Measurements from ENCODE around the gene GIGYF2. TPM values are rescaled to one million over a fixed set of nuclear protein-coding genes. Genes with fewer than 3 reads are reported as not detected.

GIGYF2 gene
- 10 to 100 TPM; 52.5 to 55.5 TPM for total RNA-seq
- polyA plus RNA-seq (2013, experiment 1 of 2) = 31.9 TPM
- 35.3 TPM for polyA plus RNA-seq (2013, experiment 2 of 2)
- 76.5 to 204 (median 138) reads per million in 172 experiments for total RNA-seq

DNA sequence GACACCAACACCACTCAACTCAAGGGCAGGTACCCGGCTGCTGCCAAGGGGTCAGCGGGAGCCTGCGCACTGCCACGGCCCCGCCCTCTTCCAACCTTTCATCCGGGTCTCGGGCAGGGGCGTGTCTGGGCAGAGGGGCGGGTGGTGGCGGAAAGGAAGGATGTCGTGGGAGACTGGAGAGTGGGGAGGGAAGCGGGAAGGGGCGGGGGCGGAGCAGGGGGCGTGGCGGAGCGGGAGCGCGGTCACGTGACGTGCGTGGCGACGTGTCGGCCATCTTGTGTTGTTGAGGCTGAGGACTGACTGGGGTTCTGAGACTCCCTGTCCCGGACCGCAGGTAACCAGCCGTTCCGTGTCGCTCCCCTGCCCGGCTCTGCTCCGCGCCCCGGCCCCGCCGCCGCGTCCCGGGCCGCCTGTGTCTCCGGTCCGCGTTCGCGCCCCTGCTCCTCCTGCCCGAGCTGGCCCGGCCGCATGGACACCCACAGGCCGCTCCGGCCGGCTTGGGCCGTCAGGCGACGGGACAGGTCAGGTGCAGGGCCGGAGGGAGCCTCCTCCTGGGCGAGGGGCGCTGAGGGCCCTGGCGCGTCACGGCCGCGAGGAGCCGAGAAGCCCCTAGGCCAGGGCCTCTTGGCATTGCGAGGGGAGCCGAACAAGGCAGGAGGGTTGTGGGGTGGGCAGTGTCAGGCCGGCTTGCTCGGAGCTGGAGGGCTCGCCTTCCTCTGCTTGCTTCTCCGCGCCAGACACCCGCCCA, at the start of gene GIGYF2:
Gene GIGYF2, plus strand, starts transcription at position 273 of the 748 bp plus-strand sequence. CDS start 37,867 bp downstream, outside the sequence.
- Mint-ChIP-seq H3K27ac (peak within 1 kb of the TSS; percentile 91), H3K36me3 (ENCODE audit: low read depth) (peaks cover 33% of the 10 kb centered on the region), H3K4me3 (peak within 1 kb of the TSS; percentile 97), H3K27me3 (no peaks in the 10 kb centered on the region), H3K9me3 (peaks cover 2% of the 10 kb centered on the region), H3K4me1 (ENCODE audit: low read depth) (peaks cover 36% of the 10 kb centered on the region)
- POLR2A ChIA-PET = interaction anchor here (0.7 to 1.9 kb wide), 3 partner anchors 32 to 363 kb away, joined by 3 to 5 read pairs (median 3); partner anchors contain the start of gene INPP5D
- TF ChIP-seq CTCF (IDR thresholded peaks at IDR 0.05) = no peak
- intact Hi-C loops (cut with DNase I, micrococcal nuclease) = loop anchor here (5.0 to 10.0 kb wide), 5 partner anchors 90 to 1170 kb away; partner anchors contain the start of genes ATG16L1 (in 1 of the 2), HJURP (in 1 of the 2) and MSL3B (in 1 of the 2)
- Histone ChIP-seq H3K36me3 (ENCODE audit: insufficient read depth, low read length) (peaks cover 5% of the 10 kb centered on the region), H3K4me1 (ENCODE audit: insufficient read depth, low read length) (peaks cover 31% of the 10 kb centered on the region), H3K9me3 (ENCODE audit: control insufficient read depth in 1 of 2, insufficient read depth in 1 of 2, low read length in 2 of 2) (peaks cover 0 to 16% of the 10 kb centered on the region in 2 experiments), H3K27me3 (ENCODE audit: control insufficient read depth in 1 of 2, insufficient read depth in 2 of 2, low read length in 2 of 2) (no peaks in the 10 kb centered on the region), H3K4me3 (ENCODE audit: low read length) (peak within 1 kb of the TSS; percentile 95), H3K27ac (ENCODE audit: low read depth in 1 of 2, low read length in 2 of 2) (peak within 1 kb of the TSS; percentile 53 to 78)
- CTCF ChIA-PET = no interaction called here
- DNase-seq (peak; percentile 84 to 97 (median 90)), ATAC-seq (ENCODE audit: poor library complexity) (peak; percentile 83)

DNA sequence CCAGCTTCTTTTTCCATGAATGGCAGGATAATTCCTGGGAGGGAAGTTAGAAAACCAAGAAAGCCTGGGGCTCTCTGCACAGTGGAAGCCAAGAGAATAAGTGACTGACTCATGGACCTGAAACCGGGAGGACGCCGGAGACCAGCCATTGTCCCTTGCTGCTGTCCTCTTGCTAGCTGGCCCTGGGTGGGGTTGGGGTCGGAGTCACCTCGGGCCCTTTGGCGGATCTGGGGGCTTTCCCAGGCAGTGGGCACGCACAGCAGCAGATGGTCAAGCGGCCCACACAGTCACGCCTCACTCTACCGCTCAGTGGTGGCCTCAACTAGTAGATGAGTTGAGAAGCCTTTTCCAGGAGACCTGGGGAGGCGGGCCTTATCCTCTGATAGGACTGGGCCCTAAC, 48.1 kb upstream of the GIGYF2 start:
- ATAC-seq (ENCODE audit: poor library complexity) (no peak), DNase-seq (no peak)
- ChIA-PET CTCF (no interaction called here), POLR2A (no interaction called here)
- no peak for TF ChIP-seq CTCF (IDR thresholded peaks at IDR 0.05)
- no peaks in the 10 kb centered on the region for H3K36me3 Mint-ChIP-seq (ENCODE audit: low read depth)
- Histone ChIP-seq H3K4me1 (ENCODE audit: insufficient read depth, low read length) (no peaks in the 10 kb centered on the region), H3K27ac (ENCODE audit: low read depth in 1 of 2, low read length in 2 of 2) (no peak overlapping the region), H3K36me3 (ENCODE audit: insufficient read depth, low read length) (no peaks in the 10 kb centered on the region), H3K4me3 (ENCODE audit: low read length) (no peak overlapping the region), H3K27me3 (ENCODE audit: control insufficient read depth in 1 of 2, insufficient read depth in 2 of 2, low read length in 2 of 2) (peaks cover 0 to 2% of the 10 kb centered on the region in 2 experiments), H3K9me3 (ENCODE audit: control insufficient read depth in 1 of 2, insufficient read depth in 1 of 2, low read length in 2 of 2) (peaks cover 0 to 4% of the 10 kb centered on the region in 2 experiments)
- peaks cover 6% of the 10 kb centered on the region for H3K27me3 Mint-ChIP-seq
- no peak overlapping the region for H3K4me3 Mint-ChIP-seq
- intact Hi-C loops (cut with DNase I, micrococcal nuclease) = no loop called here
- no peaks in the 10 kb centered on the region for H3K4me1 Mint-ChIP-seq (ENCODE audit: low read depth)
- no peaks in the 10 kb centered on the region for H3K9me3 Mint-ChIP-seq
- no peak overlapping the region for H3K27ac Mint-ChIP-seq

DNA sequence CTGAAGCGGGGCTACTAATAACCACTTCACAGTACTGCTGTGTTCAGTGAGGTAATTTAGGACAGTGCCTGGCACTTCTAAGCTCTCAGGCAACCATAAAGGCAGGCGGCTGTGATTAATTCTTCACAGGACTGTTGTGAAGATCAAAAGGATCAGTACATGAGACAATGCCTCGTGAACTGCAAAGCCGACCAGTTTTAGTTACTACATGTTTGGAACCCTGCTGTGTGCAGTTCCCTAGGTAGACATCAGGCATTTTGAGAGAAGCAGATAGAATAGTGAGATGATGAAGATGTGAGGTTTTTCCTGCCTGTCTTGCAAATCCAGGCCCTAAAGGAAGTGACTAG, 44.7 kb upstream of the GIGYF2 start:
- H3K4me1 ChIP-seq (ENCODE audit: insufficient read depth, low read length) = no peaks in the 10 kb centered on the region
- ChIA-PET CTCF (no interaction called here), POLR2A (no interaction called here)
- no peak overlapping the region for H3K4me3 ChIP-seq (ENCODE audit: low read length)
- Mint-ChIP-seq H3K27ac (no peak overlapping the region), H3K27me3 (peaks cover 4% of the 10 kb centered on the region), H3K4me1 (ENCODE audit: low read depth) (no peaks in the 10 kb centered on the region), H3K36me3 (ENCODE audit: low read depth) (no peaks in the 10 kb centered on the region), H3K9me3 (no peaks in the 10 kb centered on the region), H3K4me3 (no peak overlapping the region)
- H3K27ac ChIP-seq (ENCODE audit: low read depth in 1 of 2, low read length in 2 of 2) = no peak overlapping the region
- no peaks in the 10 kb centered on the region for H3K9me3 ChIP-seq (ENCODE audit: control insufficient read depth in 1 of 2, insufficient read depth in 1 of 2, low read length in 2 of 2)
- no peaks in the 10 kb centered on the region for H3K27me3 ChIP-seq (ENCODE audit: control insufficient read depth in 1 of 2, insufficient read depth in 2 of 2, low read length in 2 of 2)
- no peak for TF ChIP-seq CTCF (IDR thresholded peaks at IDR 0.05)
- no peaks in the 10 kb centered on the region for H3K36me3 ChIP-seq (ENCODE audit: insufficient read depth, low read length)
- DNase-seq (no peak), ATAC-seq (ENCODE audit: poor library complexity) (no peak)
- intact Hi-C loops (cut with DNase I, micrococcal nuclease) = no loop called here

All from CD4-positive, alpha-beta T cell (primary cell).